Smooth muscle cell (in vitro differentiated cells): ENCODE results near the gene SLC35G6. TPM values are rescaled to one million over a fixed set of nuclear protein-coding genes. Genes with fewer than 3 reads are reported as not detected.

Source experiments
- DNase-seq: peaks from one replicate; lab custom pipeline; 2025; ENCODE audit not compliant: unreplicated experiment; lab: John Stamatoyannopoulos, UW
- H2AFZ ChIP-seq: fragments of 200-600 bp; sonication (generic); 2 replicates; pipeline ENCODE4 v1.6.0; 2016; ENCODE audit warnings: antibody characterized with exemption, low read depth, mild to moderate bottlenecking
- H3F3A ChIP-seq: fragments of 200-600 bp; sonication (generic); 2 replicates; pipeline ENCODE4 v1.6.0; 2017; ENCODE audit warnings: antibody characterized with exemption, low read depth
- H3K27ac ChIP-seq: fragments of 200-600 bp; sonication (generic); 2 replicates; pipeline ENCODE4 v1.5.1; 2016; ENCODE audit warnings: low read depth, mild to moderate bottlenecking
- H3K27me3 ChIP-seq: fragments of 200-600 bp; sonication (generic); 2 replicates; pipeline ENCODE4 v1.6.1; 2016; ENCODE audit warnings: low read depth, mild to moderate bottlenecking
- H3K36me3 ChIP-seq: fragments of 200-600 bp; sonication (generic); 2 replicates; pipeline ENCODE4 v1.5.1; 2016; ENCODE audit warnings: low read depth
- H3K4me1 ChIP-seq: fragments of 200-600 bp; sonication (generic); 2 replicates; pipeline ENCODE4 v1.5.1; 2016; ENCODE audit warnings: low read depth
- H3K4me2 ChIP-seq: fragments of 200-600 bp; sonication (generic); 2 replicates; pipeline ENCODE4 v1.6.0; 2016; ENCODE audit warnings: mild to moderate bottlenecking
- H3K4me3 ChIP-seq: fragments of 200-600 bp; sonication (generic); 2 replicates; pipeline ENCODE4 v1.5.1; 2016; ENCODE audit warnings: mild to moderate bottlenecking
- H3K79me2 ChIP-seq: fragments of 200-600 bp; sonication (generic); 2 replicates; pipeline ENCODE4 v1.6.0; 2016; ENCODE audit warnings: low read depth, mild to moderate bottlenecking
- H3K9ac ChIP-seq: fragments of 200-600 bp; sonication (generic); 2 replicates; pipeline ENCODE4 v1.6.0; 2016; ENCODE audit warnings: low read depth
- H3K9me3 ChIP-seq: fragments of 200-600 bp; sonication (generic); replicated peaks from 2 replicates; pipeline ENCODE4 v1.5.1; 2016; ENCODE audit warnings: low read depth
- H4K20me1 ChIP-seq: fragments of 200-600 bp; sonication (generic); 2 replicates; pipeline ENCODE4 v1.6.0; 2016; ENCODE audit warnings: low read depth
- CTCF ChIP-seq: fragments of 200-600 bp; sonication (generic); IDR thresholded peaks from 2 replicates; pipeline ENCODE4 v1.5.1; 2017; ENCODE audit warnings: borderline replicate concordance, mild to moderate bottlenecking, antibody characterized with exemption; ENCODE audit not compliant: insufficient read depth, poor library complexity, severe bottlenecking
- WGBS: methylation state at CpG from one replicate; pipeline ENCODE4 v1.1.7; 2016; ENCODE audit warnings: low lambda C conversion rate; 5-methylcytosine and 5-hydroxymethylcytosine counted together
- polyA plus RNA-seq: library from polyadenylated mRNA; unstranded; fragments of >200 nt; fragmentation: Nextera tagmentation; extraction: Ambion mirVana; gene quantifications from 2 replicates; pipeline ENCODE4 v1.2.1, GENCODE V29; 2016
- total RNA-seq: library from RNA; depleted of rRNA; stranded (reverse); fragments of >200 nt; gene quantifications from 2 replicates; pipeline ENCODE4 v1.2.3, GENCODE V29; 2014

Gene SLC35G6
- total and polyA plus RNA-seq, 2 experiments from 2014 or later: not detected

GRCh38 chr17:7495906-7496434, 14.7 kb downstream of the SLC35G6 start:
- Histone ChIP-seq H3K4me3 (no peak overlapping the region), H3K79me2 (peaks cover 50% of the 10 kb centered on the region), H3K4me2 (no peak overlapping the region), H3K36me3 (peaks cover 12% of the 10 kb centered on the region), H4K20me1 (peaks cover 84% of the 10 kb centered on the region), H3K27ac (no peak overlapping the region), H3F3A (no peaks in the 10 kb centered on the region), H3K27me3 (no peaks in the 10 kb centered on the region), H3K4me1 (no peaks in the 10 kb centered on the region), H3K9ac (no peak overlapping the region), H2AFZ (no peak overlapping the region), H3K9me3 (no peaks in the 10 kb centered on the region)
- TF ChIP-seq CTCF: no peak
- WGBS: 95% methylated on average over 11 of the region's 12 CpGs
- DNase-seq: no peak

- peaks cover 18% of the 10 kb centered on the region for H3K36me3 ChIP-seq
- WGBS: 96% methylated on average over 20 of the region's 20 CpGs
- no peaks in the 10 kb centered on the region for H3K9me3 ChIP-seq
- peaks cover 44% of the 10 kb centered on the region for H3K79me2 ChIP-seq
- H3K27ac ChIP-seq: no peak overlapping the region
- DNase-seq: no peak
- H3K27me3 ChIP-seq: no peaks in the 10 kb centered on the region
- H2AFZ ChIP-seq: no peak overlapping the region
- no peak overlapping the region for H3K4me2 ChIP-seq
- no peaks in the 10 kb centered on the region for H3K4me1 ChIP-seq
- no peak overlapping the region for H3K9ac ChIP-seq
- peaks cover 77% of the 10 kb centered on the region for H4K20me1 ChIP-seq
- no peaks in the 10 kb centered on the region for H3F3A ChIP-seq
- no peak overlapping the region for H3K4me3 ChIP-seq
- TF ChIP-seq CTCF: no peak
These were observed 15.4 kb downstream of the SLC35G6 start for GRCh38 chr17:7496470-7497183.

GRCh38 chr17:7497228-7497627, 16.0 kb downstream of the SLC35G6 start:
- H3K27me3 ChIP-seq: no peaks in the 10 kb centered on the region

More at GRCh38 chr17:7497228-7497627, 16.0 kb downstream of the SLC35G6 start:
- no peak overlapping the region for H3K9ac ChIP-seq
- H3K4me3 ChIP-seq: no peak overlapping the region
- H3F3A ChIP-seq: no peaks in the 10 kb centered on the region
- peaks cover 75% of the 10 kb centered on the region for H4K20me1 ChIP-seq
- no peaks in the 10 kb centered on the region for H3K4me1 ChIP-seq
- DNase-seq: no peak
- no peak overlapping the region for H2AFZ ChIP-seq
- no peak overlapping the region for H3K27ac ChIP-seq
- peaks cover 18% of the 10 kb centered on the region for H3K36me3 ChIP-seq
- no peak overlapping the region for H3K4me2 ChIP-seq
- 98% methylated on average over 10 of the region's 10 CpGs for WGBS
- no peak for TF ChIP-seq CTCF
- peaks cover 38% of the 10 kb centered on the region for H3K79me2 ChIP-seq
- H3K9me3 ChIP-seq: no peaks in the 10 kb centered on the region
